ENCODE measurements around the gene ATP5F1A.

Gene ATP5F1A

GRCh38 chr18:46042571-46043123 is 55.4 kb downstream of the ATP5F1A start:
- DNase-seq: no peak

- no peak for DNase-seq
Observed at GRCh38 chr18:46040747-46041104, 57.4 kb downstream of the ATP5F1A start.

- no peak for DNase-seq
Observed at GRCh38 chr18:46040033-46040746, 57.9 kb downstream of the ATP5F1A start.

GRCh38 chr18:46037512-46038305 is 60.4 kb downstream of the ATP5F1A start:
- no peak for DNase-seq

- DNase-seq: no peak
Observed at GRCh38 chr18:46035696-46036680, 62.1 kb downstream of the ATP5F1A start.

- no peak for DNase-seq
Observed at GRCh38 chr18:46034230-46034629, 63.9 kb downstream of the ATP5F1A start.

GRCh38 chr18:46031741-46032140 is 66.4 kb downstream of the ATP5F1A start:
- DNase-seq: no peak

All from activated CD4-positive, CD25-positive, alpha-beta regulatory T cell treated with anti-CD3 and anti-CD28 coated beads, Interleukin-2, amount 50 U/mL, for 72 hours (primary cell).